ENCODE data around the gene CTDSPL. TPM values are rescaled to one million over a fixed set of nuclear protein-coding genes. Genes with fewer than 3 reads are reported as not detected.

Gene CTDSPL
- total and polyA plus RNA-seq, 2 of the 8 experiments (the other 6 are each of a cell fraction or from before 2014, with no cell fraction given), result 20.3 to 42.2 TPM

GRCh38 chr3:37824954-37825328, 36.7 kb upstream of the CTDSPL start:
- no peak overlapping the region for H2BK120ac ChIP-seq (replicated peaks; ENCODE audit: low read depth, low read length)
- H3K9me3 ChIP-seq (ENCODE audit: insufficient read depth in 2 of 2, low read depth in 1 of 2, low read length in 1 of 2), result no peaks in the 10 kb centered on the region
- no peaks in the 10 kb centered on the region for H3K79me2 ChIP-seq (ENCODE audit: control insufficient read depth in 1 of 2, insufficient read depth in 2 of 2, low read length in 2 of 2)
- no peaks in the 10 kb centered on the region for H3K27me3 ChIP-seq (replicated peaks in 1 of 4; ENCODE audit: control insufficient read depth in 3 of 4, extremely low read depth in 1 of 4, insufficient read depth in 3 of 4, low read length in 3 of 4)
- DNase-seq (ENCODE audit: low read depth in 1 of 2, low spot score in 2 of 2), result no peak
- H3K56ac ChIP-seq (replicated peaks; ENCODE audit: insufficient read length, low read depth, low read length), result no peak overlapping the region
- no peak overlapping the region for H4K8ac ChIP-seq (ENCODE audit: extremely low read depth, insufficient read depth, low read length)
- CTCF ChIA-PET (ENCODE audit: partially characterized antibody), result interaction anchor here (0.9 to 3.1 kb wide), 4 partner anchors 9 to 52 kb away, joined by 3 to 15 read pairs (median 4); no protein-coding TSS in a partner anchor
- H4K20me1 ChIP-seq (replicated peaks in 1 of 2; ENCODE audit: control insufficient read depth in 1 of 2, insufficient read depth in 2 of 2, low read length in 2 of 2), result no peaks in the 10 kb centered on the region
- H2BK20ac ChIP-seq (ENCODE audit: low read length), result no peak overlapping the region
- H2BK15ac ChIP-seq (ENCODE audit: low read length), result no peak overlapping the region
- no peak overlapping the region for H3K23ac ChIP-seq (ENCODE audit: insufficient read length)
- no peak overlapping the region for H2BK5ac ChIP-seq (ENCODE audit: low read depth, low read length)
- H3K4me2 ChIP-seq (ENCODE audit: insufficient read depth in 1 of 2, low read depth in 2 of 2, low read length in 2 of 2), result 0 out of 4 replicates have a peak overlapping the region, but pooled peaks of 1 of the 2 experiments have one; percentile 3
- no peak overlapping the region for H3K4ac ChIP-seq (replicated peaks; ENCODE audit: insufficient read length, low read depth, low read length)
- H2AK5ac ChIP-seq (ENCODE audit: low read depth, low read length), result no peak overlapping the region
- no peak overlapping the region for H3K4me3 ChIP-seq (ENCODE audit: extremely low read depth in 1 of 4, insufficient read depth in 2 of 4, low read depth in 3 of 4, low read length in 4 of 4)
- H3K18ac ChIP-seq (ENCODE audit: extremely low read depth, low read length), result no peak overlapping the region
- H3K27ac ChIP-seq (ENCODE audit: low read depth, low read length), result no peak overlapping the region
- no peak overlapping the region for H2BK12ac ChIP-seq (ENCODE audit: low read depth, low read length)
- POLR2A ChIA-PET (ENCODE audit: partially characterized antibody), result interaction anchor here (1.3 to 1.6 kb wide), 2 partner anchors 9 to 14 kb away, joined by 3 to 5 read pairs; no protein-coding TSS in a partner anchor
- FAIRE-seq, result no peak
- H4K91ac ChIP-seq (replicated peaks; ENCODE audit: insufficient read length, low read length), result no peak overlapping the region
- WGBS, 2 experiments (ENCODE audit: extremely low coverage in 1 of 2, insufficient coverage in 1 of 2, insufficient read length in 1 of 2, insufficient replicate concordance in 2 of 2, low coverage in 1 of 2, low lambda C conversion rate in 2 of 2, missing lambda C conversion rate in 1 of 2), result 54% methylated on average over 1 of the region's 1 CpG; no CpG with 5 or more reads in 1 of the 2 experiments
- H3K36me3 ChIP-seq (ENCODE audit: control insufficient read depth in 2 of 4, insufficient read depth in 4 of 4, low read length in 3 of 4), result no peaks in the 10 kb centered on the region
- H3K23me2 ChIP-seq (ENCODE audit: low read depth, low read length), result no peaks in the 10 kb centered on the region
- H3K4me1 ChIP-seq (replicated peaks in 1 of 4; ENCODE audit: control insufficient read depth in 3 of 4, insufficient read depth in 4 of 4, low read length in 3 of 4), result no peaks in the 10 kb centered on the region; a peak in 1 of 7 replicates
- H2AFZ ChIP-seq (ENCODE audit: low read length), result no peak overlapping the region
- no peak overlapping the region for H3K14ac ChIP-seq (ENCODE audit: insufficient read length)
- no peaks in the 10 kb centered on the region for H3K79me1 ChIP-seq (ENCODE audit: low read depth, low read length)
- no peak overlapping the region for H3K9ac ChIP-seq (replicated peaks in 1 of 4; ENCODE audit: extremely low read depth in 1 of 4, low read depth in 3 of 4, low read length in 3 of 4)
- H4K5ac ChIP-seq (ENCODE audit: insufficient read length, low read depth, low read length), result no peak overlapping the region
- TF ChIP-seq NANOG (IDR thresholded peaks at IDR 0.05; ENCODE audit: insufficient read depth, low read depth, low read length, poor library complexity, severe bottlenecking) (no peak), CHD1 (IDR thresholded peaks at IDR 0.05; ENCODE audit: low read depth, low read length) (no peak), EP300 (IDR thresholded peaks at IDR 0.05; ENCODE audit: borderline replicate concordance in 1 of 2, low read depth in 2 of 2, low read length in 2 of 2) (no peak), ATF3 (IDR thresholded peaks at IDR 0.05; ENCODE audit: insufficient read depth, low read depth, low read length) (no peak), TCF12 (IDR thresholded peaks at IDR 0.05; ENCODE audit: low read depth, low read length) (no peak), E2F6 (IDR thresholded peaks at IDR 0.05) (no peak), CHD2 (IDR thresholded peaks at IDR 0.05; ENCODE audit: low read length) (no peak), BCL11A (IDR thresholded peaks at IDR 0.05; ENCODE audit: low read depth in 2 of 2, low read length in 2 of 2) (no peak), NRF1 (IDR thresholded peaks at IDR 0.05; ENCODE audit: low read depth, low read length) (no peak), TAF1 (IDR thresholded peaks at IDR 0.05; ENCODE audit: low read depth, low read length) (no peak), USF2 (IDR thresholded peaks at IDR 0.05; ENCODE audit: low read length) (no peak), RXRA (IDR thresholded peaks at IDR 0.05; ENCODE audit: insufficient read depth, low read depth, low read length) (no peak)
